Measurements from ENCODE around the gene DDN. TPM values are rescaled to one million over a fixed set of nuclear protein-coding genes. Genes with fewer than 3 reads are reported as not detected.
A peak's percentile ranks its signal among the peaks of the same experiment; 100 is the strongest.

Gene DDN
- total and polyA plus RNA-seq, 9 of the 15 experiments (the other 6 are each of a cell fraction or from before 2014, with no cell fraction given) = 0.03 to 3.6 (median 1.6) TPM

DNA sequence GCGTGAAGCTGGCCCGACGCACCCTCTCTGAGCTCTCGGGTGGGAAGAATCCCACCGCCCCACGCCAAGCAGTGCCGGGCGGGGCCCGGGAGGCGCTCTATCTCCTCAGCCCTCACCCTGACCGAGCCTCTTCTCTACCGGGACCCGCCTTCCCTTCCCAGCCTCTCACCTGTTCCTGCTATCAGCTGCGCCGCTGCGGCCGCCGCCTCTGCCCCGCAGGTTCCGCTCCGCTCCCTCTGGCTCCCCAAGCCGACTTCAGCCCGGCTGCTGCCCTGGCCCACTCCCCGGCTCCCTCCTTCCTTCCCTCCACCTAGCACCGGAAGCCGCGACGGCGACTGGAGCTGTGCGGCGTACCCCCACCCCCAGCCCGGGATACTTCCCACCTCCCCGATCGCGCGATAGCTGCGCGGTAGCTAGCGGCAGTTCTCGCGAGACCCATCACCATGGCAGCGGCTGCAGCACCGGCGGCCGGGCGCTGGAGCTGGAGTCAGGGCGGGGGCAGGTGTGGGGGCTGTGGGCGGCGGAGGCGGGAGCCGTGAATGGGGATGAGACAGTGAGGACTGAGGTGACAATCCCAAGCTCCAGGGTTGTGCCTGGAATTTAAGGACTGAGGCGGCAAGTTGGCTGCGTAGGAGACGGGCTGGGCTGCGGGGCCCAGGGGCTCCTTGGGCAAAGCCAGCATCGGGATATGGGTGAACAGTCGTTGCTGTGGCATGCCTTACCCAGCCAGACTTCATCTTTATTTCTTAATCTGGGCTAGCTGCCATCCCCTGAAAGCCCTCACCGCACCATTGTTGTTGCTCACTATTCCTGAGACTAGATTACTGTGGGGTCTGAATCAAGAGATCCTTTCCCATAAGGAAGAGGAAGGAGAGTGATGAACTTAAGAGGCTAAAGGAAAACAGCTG lies 41.8 kb downstream of the DDN start, which contains the start of gene ARF3 (continued):
- TF ChIP-seq TOE1 (IDR thresholded peaks at IDR 0.05; ENCODE audit: borderline replicate concordance) = peak; percentile 52
- TF ChIP-seq TOE1 (CRISPR knock-in tag; IDR thresholded peaks at IDR 0.05; ENCODE audit: borderline replicate concordance, low read depth) = no peak
- TF ChIP-seq, protein P1, sequence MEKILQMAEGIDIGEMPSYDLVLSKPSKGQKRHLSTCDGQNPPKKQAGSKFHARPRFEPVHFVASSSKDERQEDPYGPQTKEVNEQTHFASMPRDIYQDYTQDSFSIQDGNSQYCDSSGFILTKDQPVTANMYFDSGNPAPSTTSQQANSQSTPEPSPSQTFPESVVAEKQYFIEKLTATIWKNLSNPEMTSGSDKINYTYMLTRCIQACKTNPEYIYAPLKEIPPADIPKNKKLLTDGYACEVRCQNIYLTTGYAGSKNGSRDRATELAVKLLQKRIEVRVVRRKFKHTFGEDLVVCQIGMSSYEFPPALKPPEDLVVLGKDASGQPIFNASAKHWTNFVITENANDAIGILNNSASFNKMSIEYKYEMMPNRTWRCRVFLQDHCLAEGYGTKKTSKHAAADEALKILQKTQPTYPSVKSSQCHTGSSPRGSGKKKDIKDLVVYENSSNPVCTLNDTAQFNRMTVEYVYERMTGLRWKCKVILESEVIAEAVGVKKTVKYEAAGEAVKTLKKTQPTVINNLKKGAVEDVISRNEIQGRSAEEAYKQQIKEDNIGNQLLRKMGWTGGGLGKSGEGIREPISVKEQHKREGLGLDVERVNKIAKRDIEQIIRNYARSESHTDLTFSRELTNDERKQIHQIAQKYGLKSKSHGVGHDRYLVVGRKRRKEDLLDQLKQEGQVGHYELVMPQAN (IDR thresholded peaks at IDR 0.05; ENCODE audit: borderline replicate concordance) = peak; percentile 63
- TF ChIP-seq PCBP2 (IDR thresholded peaks at IDR 0.05; ENCODE audit: low read depth, low read length, poor library complexity, severe bottlenecking) = no peak
- peak; percentile 69 for TF ChIP-seq PCBP1 (IDR thresholded peaks at IDR 0.05; ENCODE audit: low read depth, low read length, poor library complexity, severe bottlenecking)
- peak in 1 of 2 experiments; percentile 75; a peak in 1 of 4 replicates for TF ChIP-seq RCOR1 (IDR thresholded peaks at IDR 0.05; ENCODE audit: borderline replicate concordance in 1 of 2, low read depth in 2 of 2, low read length in 2 of 2)
- TF ChIP-seq KAT2B (IDR thresholded peaks at IDR 0.05; ENCODE audit: low read depth, low read length) = no peak
- TF ChIP-seq ZEB2 (IDR thresholded peaks at IDR 0.05) = peak; percentile 70; the same call in 1 of the 2 replicates
- TF ChIP-seq, protein P2, sequence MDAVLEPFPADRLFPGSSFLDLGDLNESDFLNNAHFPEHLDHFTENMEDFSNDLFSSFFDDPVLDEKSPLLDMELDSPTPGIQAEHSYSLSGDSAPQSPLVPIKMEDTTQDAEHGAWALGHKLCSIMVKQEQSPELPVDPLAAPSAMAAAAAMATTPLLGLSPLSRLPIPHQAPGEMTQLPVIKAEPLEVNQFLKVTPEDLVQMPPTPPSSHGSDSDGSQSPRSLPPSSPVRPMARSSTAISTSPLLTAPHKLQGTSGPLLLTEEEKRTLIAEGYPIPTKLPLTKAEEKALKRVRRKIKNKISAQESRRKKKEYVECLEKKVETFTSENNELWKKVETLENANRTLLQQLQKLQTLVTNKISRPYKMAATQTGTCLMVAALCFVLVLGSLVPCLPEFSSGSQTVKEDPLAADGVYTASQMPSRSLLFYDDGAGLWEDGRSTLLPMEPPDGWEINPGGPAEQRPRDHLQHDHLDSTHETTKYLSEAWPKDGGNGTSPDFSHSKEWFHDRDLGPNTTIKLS (IDR thresholded peaks at IDR 0.05; ENCODE audit: borderline replicate concordance, low read depth) = peak; percentile 95
- TF ChIP-seq, protein P3, sequence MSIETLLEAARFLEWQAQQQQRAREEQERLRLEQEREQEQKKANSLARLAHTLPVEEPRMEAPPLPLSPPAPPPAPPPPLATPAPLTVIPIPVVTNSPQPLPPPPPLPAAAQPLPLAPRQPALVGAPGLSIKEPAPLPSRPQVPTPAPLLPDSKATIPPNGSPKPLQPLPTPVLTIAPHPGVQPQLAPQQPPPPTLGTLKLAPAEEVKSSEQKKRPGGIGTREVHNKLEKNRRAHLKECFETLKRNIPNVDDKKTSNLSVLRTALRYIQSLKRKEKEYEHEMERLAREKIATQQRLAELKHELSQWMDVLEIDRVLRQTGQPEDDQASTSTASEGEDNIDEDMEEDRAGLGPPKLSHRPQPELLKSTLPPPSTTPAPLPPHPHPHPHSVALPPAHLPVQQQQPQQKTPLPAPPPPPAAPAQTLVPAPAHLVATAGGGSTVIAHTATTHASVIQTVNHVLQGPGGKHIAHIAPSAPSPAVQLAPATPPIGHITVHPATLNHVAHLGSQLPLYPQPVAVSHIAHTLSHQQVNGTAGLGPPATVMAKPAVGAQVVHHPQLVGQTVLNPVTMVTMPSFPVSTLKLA (conservative IDR thresholded peaks at IDR 0.05) = peak in 1 of 2 experiments; percentile 20; a peak in 2 of 4 replicates
- no peak for TF ChIP-seq MAFG (tag; conservative IDR thresholded peaks at IDR 0.05)
- TF ChIP-seq YY1 (IDR thresholded peaks at IDR 0.05; ENCODE audit: borderline replicate concordance in 1 of 3, control insufficient read depth in 1 of 3, extremely low read depth in 1 of 3, insufficient read depth in 3 of 3, insufficient read length in 1 of 3, insufficient replicate concordance in 2 of 3, low read depth in 1 of 3, low read length in 2 of 3) = peak in 1 of 3 experiments; percentile 8
- TF ChIP-seq CREM (IDR thresholded peaks at IDR 0.05; ENCODE audit: low read depth) = peak; percentile 60; the same call in 1 of the 2 replicates
- peak; percentile 44 for TF ChIP-seq CCNT2 (IDR thresholded peaks at IDR 0.05; ENCODE audit: borderline replicate concordance, extremely low read depth, insufficient read length, low read depth, low read length)
- TF ChIP-seq ETV5 (CRISPR knock-in tag; IDR thresholded peaks at IDR 0.05; ENCODE audit: low read depth) = peak; percentile 68; the same call in 1 of the 2 replicates
- peak; percentile 89 for TF ChIP-seq MXI1 (IDR thresholded peaks at IDR 0.05; ENCODE audit: low read depth, low read length)
- peak; percentile 100 for TF ChIP-seq RBM25 (IDR thresholded peaks at IDR 0.05; ENCODE audit: low read depth, low read length, severe bottlenecking)

Measured in K562 (cell line).